Astrocyte (in vitro differentiated cells and primary cell): Measurements from ENCODE around the gene DRG1. TPM values are rescaled to one million over a fixed set of nuclear protein-coding genes. Genes with fewer than 3 reads are reported as not detected.

ENCODE experiments used
- DNase-seq: peaks from one replicate; pipeline ENCODE4 v3.0.0-alpha.2; 2010; ENCODE audit warnings: low read depth
- FAIRE-seq: peaks from 2 replicates; lab custom pipeline; 2011; peaks lifted over from hg19 to GRCh38; lab: Jason Lieb, UNC
- H2AFZ ChIP-seq: 2 replicates; pipeline ENCODE4 v1.6.0; 2012; ENCODE audit warnings: low read depth, low read length, inconsistent platforms
- H3K27ac ChIP-seq: 2 replicates; pipeline ENCODE4 v1.5.1; 2011; ENCODE audit warnings: low read depth, low read length, inconsistent platforms
- H3K27me3 ChIP-seq: 2 replicates; pipeline ENCODE4 v1.6.0; 2011; ENCODE audit warnings: low read length, inconsistent platforms; ENCODE audit not compliant: insufficient read depth
- H3K36me3 ChIP-seq: 2 replicates; pipeline ENCODE4 v1.5.1; 2011; ENCODE audit warnings: low read length, inconsistent platforms; ENCODE audit not compliant: insufficient read depth
- H3K4me1 ChIP-seq: 2 replicates; pipeline ENCODE4 v1.5.1; 2011; ENCODE audit warnings: low read length, inconsistent platforms; ENCODE audit not compliant: insufficient read depth
- H3K4me2 ChIP-seq: 2 replicates; pipeline ENCODE4 v1.6.0; 2012; ENCODE audit warnings: low read length, inconsistent platforms
- H3K4me3 ChIP-seq: 2 replicates; pipeline ENCODE4 v1.5.1; 2011; ENCODE audit warnings: low read depth, mild to moderate bottlenecking, low read length, inconsistent platforms; ENCODE audit not compliant: insufficient read depth
- H3K79me2 ChIP-seq: 2 replicates; pipeline ENCODE4 v1.6.0; 2012; ENCODE audit warnings: mild to moderate bottlenecking, low read length, inconsistent platforms; ENCODE audit not compliant: insufficient read depth
- H3K9ac ChIP-seq: 2 replicates; pipeline ENCODE4 v1.6.0; 2012; ENCODE audit warnings: mild to moderate bottlenecking, low read length, inconsistent platforms
- H3K9me3 ChIP-seq: 2 replicates; pipeline ENCODE4 v1.5.1; 2012; ENCODE audit warnings: low read depth, mild to moderate bottlenecking, low read length, inconsistent platforms; ENCODE audit not compliant: insufficient read depth
- H4K20me1 ChIP-seq: 2 replicates; pipeline ENCODE4 v1.6.0; 2012; ENCODE audit warnings: low read length, inconsistent platforms; ENCODE audit not compliant: insufficient read depth
- H3K27ac Mint-ChIP-seq: one replicate; pipeline ENCODE4 v1.8.0; 2021; ENCODE audit warnings: mild to moderate bottlenecking, mixed read lengths; ENCODE audit not compliant: unreplicated experiment
- H3K27me3 Mint-ChIP-seq: one replicate; pipeline ENCODE4 v1.8.0; 2021; ENCODE audit warnings: low read depth, mixed read lengths; ENCODE audit not compliant: unreplicated experiment
- H3K36me3 Mint-ChIP-seq: one replicate; pipeline ENCODE4 v1.8.0; 2021; ENCODE audit warnings: low read depth, mixed read lengths; ENCODE audit not compliant: unreplicated experiment
- H3K4me1 Mint-ChIP-seq: one replicate; pipeline ENCODE4 v1.8.0; 2021; ENCODE audit warnings: low read depth, mixed read lengths; ENCODE audit not compliant: unreplicated experiment
- H3K4me3 Mint-ChIP-seq: one replicate; pipeline ENCODE4 v1.8.0; 2021; ENCODE audit warnings: mild to moderate bottlenecking, moderate library complexity, mixed read lengths; ENCODE audit not compliant: unreplicated experiment
- H3K9me3 Mint-ChIP-seq: one replicate; pipeline ENCODE4 v1.8.0; 2021; ENCODE audit warnings: mild to moderate bottlenecking, mixed read lengths; ENCODE audit not compliant: unreplicated experiment
- CTCF ChIP-seq: IDR thresholded peaks from 2 replicates; pipeline ENCODE4 v1.5.1; 2011; ENCODE audit warnings: low read depth, mild to moderate bottlenecking, inconsistent platforms, low read length, moderate library complexity; ENCODE audit not compliant: insufficient read depth
- EZH2 ChIP-seq: IDR thresholded peaks from 2 replicates; pipeline ENCODE4 v1.6.1; 2012; ENCODE audit warnings: mild to moderate bottlenecking, low read length, inconsistent platforms; ENCODE audit not compliant: insufficient read depth
- total RNA-seq: library from RNA; stranded (reverse); gene quantifications from 2 replicates; pipeline ENCODE4 v1.2.1, GENCODE V29; 2021

Gene DRG1
- total RNA-seq, 1 donor from 2014 or later = 59.6 TPM

- Histone ChIP-seq H3K9ac (no peak overlapping the region), H3K4me2 (no peak overlapping the region), H2AFZ (no peak overlapping the region), H3K4me1 (no peaks in the 10 kb centered on the region), H3K27ac (no peak overlapping the region), H3K9me3 (no peaks in the 10 kb centered on the region), H3K27me3 (no peaks in the 10 kb centered on the region), H3K79me2 (peaks cover 14% of the 10 kb centered on the region), H4K20me1 (peaks cover 28% of the 10 kb centered on the region), H3K36me3 (peaks cover 57% of the 10 kb centered on the region), H3K4me3 (no peak overlapping the region)
- DNase-seq (no peak), FAIRE-seq (no peak)
- no peaks in the 10 kb centered on the region for H3K4me1 Mint-ChIP-seq
- no peaks in the 10 kb centered on the region for H3K9me3 Mint-ChIP-seq
- H3K4me3 Mint-ChIP-seq = no peak overlapping the region
- peaks cover 17% of the 10 kb centered on the region for H3K36me3 Mint-ChIP-seq
- H3K27me3 Mint-ChIP-seq = no peaks in the 10 kb centered on the region
- TF ChIP-seq CTCF (no peak), EZH2 (no peak)
- H3K27ac Mint-ChIP-seq = no peak overlapping the region
Observed at GRCh38 chr22:31431950-31432349, 32.5 kb downstream of the DRG1 start.

- TF ChIP-seq CTCF (no peak), EZH2 (no peak)
- no peaks in the 10 kb centered on the region for H3K9me3 Mint-ChIP-seq
- Histone ChIP-seq H3K4me2 (no peak overlapping the region), H3K79me2 (peaks cover 3% of the 10 kb centered on the region), H3K36me3 (peaks cover 63% of the 10 kb centered on the region), H4K20me1 (peaks cover 27% of the 10 kb centered on the region), H3K27me3 (no peaks in the 10 kb centered on the region), H2AFZ (no peak overlapping the region), H3K9ac (no peak overlapping the region), H3K4me1 (no peaks in the 10 kb centered on the region), H3K4me3 (no peak overlapping the region), H3K27ac (no peak overlapping the region), H3K9me3 (no peaks in the 10 kb centered on the region)
- DNase-seq = no peak
- H3K27me3 Mint-ChIP-seq = no peaks in the 10 kb centered on the region
- H3K4me1 Mint-ChIP-seq = no peaks in the 10 kb centered on the region
- H3K36me3 Mint-ChIP-seq = peaks cover 22% of the 10 kb centered on the region
- H3K27ac Mint-ChIP-seq = no peak overlapping the region
- FAIRE-seq = no peak
- peak overlapping the region; percentile 20 for H3K4me3 Mint-ChIP-seq
Observed at GRCh38 chr22:31436132-31436531, 36.7 kb downstream of the DRG1 start.

GRCh38 chr22:31439808-31440207, 40.4 kb downstream of the DRG1 start:
- H4K20me1 ChIP-seq = peaks cover 15% of the 10 kb centered on the region
- no peaks in the 10 kb centered on the region for H3K9me3 ChIP-seq
- H3K27me3 ChIP-seq = no peaks in the 10 kb centered on the region
- H3K27ac ChIP-seq = no peak overlapping the region
- TF ChIP-seq EZH2 (no peak), CTCF (no peak)
- Mint-ChIP-seq H3K4me3 (no peak overlapping the region), H3K27ac (no peak overlapping the region), H3K36me3 (peaks cover 28% of the 10 kb centered on the region), H3K4me1 (no peaks in the 10 kb centered on the region), H3K9me3 (no peaks in the 10 kb centered on the region), H3K27me3 (no peaks in the 10 kb centered on the region)
- H3K4me3 ChIP-seq = no peak overlapping the region
- FAIRE-seq (no peak), DNase-seq (no peak)
- H2AFZ ChIP-seq = no peak overlapping the region
- H3K36me3 ChIP-seq = peaks cover 70% of the 10 kb centered on the region
- H3K9ac ChIP-seq = no peak overlapping the region
- H3K4me1 ChIP-seq = no peaks in the 10 kb centered on the region
- no peaks in the 10 kb centered on the region for H3K79me2 ChIP-seq
- no peak overlapping the region for H3K4me2 ChIP-seq
